ENCODE measurements around the gene RBMS2. TPM values are rescaled to one million over a fixed set of nuclear protein-coding genes. Genes with fewer than 3 reads are reported as not detected.
A peak's percentile ranks its signal among the peaks of the same experiment; 100 is the strongest.

Gene RBMS2
- total RNA-seq, 1 experiment from 2014 or later: 40.8 TPM

- no peak overlapping the region for H3K9ac ChIP-seq (ENCODE audit: low read length)
- ATAC-seq (peak; percentile 46; the same call in 1 of the 2 replicates), DNase-seq (ENCODE audit: low read depth, low spot score) (no peak)
- peaks cover 4 to 6% of the 10 kb centered on the region in 2 experiments; a peak in 3 of 4 replicates for H3K4me1 ChIP-seq (ENCODE audit: control insufficient read depth in 1 of 2, insufficient read depth in 2 of 2, low read length in 2 of 2)
- no peaks in the 10 kb centered on the region for H3K27me3 ChIP-seq (ENCODE audit: insufficient read depth, low read length)
- BruUV-seq (replicated peaks): no TSS peak
- H3K4me2 ChIP-seq (ENCODE audit: low read length): no peak overlapping the region
- H3K9me2 ChIP-seq (ENCODE audit: insufficient read depth): no peaks in the 10 kb centered on the region
- no peak overlapping the region for H2AFZ ChIP-seq (ENCODE audit: low read depth, low read length, poor library complexity, severe bottlenecking)
- H4K20me1 ChIP-seq (ENCODE audit: insufficient read depth): no peaks in the 10 kb centered on the region
- H3K4me3 ChIP-seq (replicated peaks in 1 of 2; ENCODE audit: low read depth in 1 of 2, low read length in 2 of 2): no peak overlapping the region
- H3K36me3 ChIP-seq (ENCODE audit: control insufficient read depth in 1 of 2, insufficient read depth in 2 of 2, low read length in 2 of 2): peaks cover 0 to 13% of the 10 kb centered on the region in 2 experiments; a peak in 1 of 4 replicates
- ChIA-PET RAD21 (ENCODE audit: low non-redundant PET in 1 of 2, low total read pairs in 2 of 2, uncharacterized antibody in 2 of 2, unreplicated experiment in 2 of 2) (no interaction called here), POLR2A (no interaction called here), CTCF (interaction anchor here (1.0 kb wide), 1 partner anchor 67 kb away, joined by 3 read pairs; no protein-coding TSS in a partner anchor)
- TF ChIP-seq, protein P1, sequence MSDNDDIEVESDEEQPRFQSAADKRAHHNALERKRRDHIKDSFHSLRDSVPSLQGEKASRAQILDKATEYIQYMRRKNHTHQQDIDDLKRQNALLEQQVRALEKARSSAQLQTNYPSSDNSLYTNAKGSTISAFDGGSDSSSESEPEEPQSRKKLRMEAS (IDR thresholded peaks at IDR 0.05): no peak
- TF ChIP-seq REST (IDR thresholded peaks at IDR 0.05; ENCODE audit: low read depth): no peak
- TF ChIP-seq ZNF274 (IDR thresholded peaks at IDR 0.05; ENCODE audit: low read depth, low read length): no peak
- no peak for TF ChIP-seq CEBPB (IDR thresholded peaks at IDR 0.05; ENCODE audit: low read depth)
- TF ChIP-seq YY1 (IDR thresholded peaks at IDR 0.05; ENCODE audit: extremely low read depth, insufficient replicate concordance, low read depth, low read length): no peak
- no peak for TF ChIP-seq POLR2AphosphoS5 (IDR thresholded peaks at IDR 0.05; ENCODE audit: low read depth, low read length)
- no peak for TF ChIP-seq SRF (IDR thresholded peaks at IDR 0.05; ENCODE audit: low read depth)
- TF ChIP-seq ZFX (IDR thresholded peaks at IDR 0.05): no peak
- TF ChIP-seq, protein P2, sequence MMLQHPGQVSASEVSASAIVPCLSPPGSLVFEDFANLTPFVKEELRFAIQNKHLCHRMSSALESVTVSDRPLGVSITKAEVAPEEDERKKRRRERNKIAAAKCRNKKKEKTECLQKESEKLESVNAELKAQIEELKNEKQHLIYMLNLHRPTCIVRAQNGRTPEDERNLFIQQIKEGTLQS (IDR thresholded peaks at IDR 0.05): no peak
- H3K79me2 ChIP-seq (ENCODE audit: insufficient read depth, low read length): no peaks in the 10 kb centered on the region
- no peaks in the 10 kb centered on the region for H3K9me3 ChIP-seq (ENCODE audit: control insufficient read depth in 1 of 2, insufficient read depth in 1 of 2, low read depth in 1 of 2, low read length in 2 of 2)
- intact Hi-C loops (cut with micrococcal nuclease): no loop called here
- H3K27ac ChIP-seq (ENCODE audit: low read depth, low read length): no peak overlapping the region
Observed at GRCh38 chr12:56581418-56582145, 60.0 kb downstream of the RBMS2 start.
